ENCODE results near the gene CSNK1D. TPM values are rescaled to one million over a fixed set of nuclear protein-coding genes. Genes with fewer than 3 reads are reported as not detected.
A peak's percentile ranks its signal among the peaks of the same experiment; 100 is the strongest.

Gene CSNK1D
- total RNA-seq, 1 donor from 2014 or later, result 41.5 TPM

DNA sequence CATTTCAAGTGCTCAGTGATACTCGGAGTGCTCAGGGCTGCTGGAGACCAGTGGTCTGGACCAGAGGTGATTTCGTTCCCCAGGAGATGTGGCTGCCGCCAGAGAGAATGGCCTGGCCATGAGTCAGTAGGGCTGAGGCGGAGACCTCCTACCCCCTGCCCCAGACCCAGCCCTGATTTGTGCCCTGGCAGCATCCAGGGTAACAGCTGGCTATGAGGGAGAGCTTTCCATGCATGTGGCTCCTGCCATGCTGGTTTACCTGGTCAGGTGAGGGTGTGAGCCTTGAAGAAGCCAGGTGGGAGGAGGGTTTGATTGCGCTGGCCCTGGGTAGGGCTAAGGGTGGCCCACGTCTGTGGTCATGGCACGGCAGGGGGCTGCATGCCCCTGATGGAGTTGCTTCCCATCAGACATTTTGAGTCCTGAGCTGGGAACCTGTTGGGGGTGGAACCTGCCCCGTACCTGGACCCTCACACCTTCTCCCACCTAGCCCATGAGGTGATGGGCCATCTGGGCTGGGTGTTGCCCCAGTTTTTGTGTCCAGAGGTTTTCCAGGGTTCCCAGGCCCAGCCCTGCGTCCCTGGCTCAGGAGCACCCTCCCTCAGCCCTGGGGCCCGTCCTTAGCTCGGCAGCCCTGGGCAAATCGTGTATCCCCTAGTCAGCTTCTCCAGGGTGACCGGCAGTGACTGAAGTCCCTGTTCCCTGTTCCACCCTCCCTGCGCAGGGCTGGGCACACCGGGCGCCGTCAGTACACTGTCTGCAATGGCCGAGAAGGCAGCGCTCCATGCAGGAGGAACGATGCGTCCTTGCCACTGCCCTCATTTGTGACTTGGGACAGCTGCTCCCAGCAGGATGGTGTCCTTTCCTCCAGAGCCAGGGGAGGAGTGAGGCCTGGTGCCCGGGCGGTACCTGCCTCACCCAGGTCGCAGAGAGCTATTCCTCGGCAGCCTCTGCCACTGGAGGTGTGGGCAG, 9.0 kb upstream of the CSNK1D start:
- H3K27ac ChIP-seq, result no peak overlapping the region
- H3K4me1 ChIP-seq, result peaks cover 5% of the 10 kb centered on the region
- no peaks in the 10 kb centered on the region for H3K9me3 ChIP-seq (ENCODE audit: low read depth)
- H3K79me2 ChIP-seq (ENCODE audit: low read depth), result no peaks in the 10 kb centered on the region
- Mint-ChIP-seq H3K4me1 (peaks cover 53% of the 10 kb centered on the region), H3K4me3 (no peak overlapping the region), H3K36me3 (no peaks in the 10 kb centered on the region), H3K27ac (no peak overlapping the region), H3K27me3 (ENCODE audit: insufficient read depth, low read depth) (peaks cover 26% of the 10 kb centered on the region), H3K9me3 (peaks cover 5% of the 10 kb centered on the region)
- no peak overlapping the region for H2AFZ ChIP-seq (replicated peaks)
- no peak overlapping the region for H3K4me2 ChIP-seq
- TF ChIP-seq EZH2phosphoT487 (IDR thresholded peaks at IDR 0.05), result no peak
- TF ChIP-seq EZH2 (IDR thresholded peaks at IDR 0.05), result no peak
- TF ChIP-seq, protein P1, sequence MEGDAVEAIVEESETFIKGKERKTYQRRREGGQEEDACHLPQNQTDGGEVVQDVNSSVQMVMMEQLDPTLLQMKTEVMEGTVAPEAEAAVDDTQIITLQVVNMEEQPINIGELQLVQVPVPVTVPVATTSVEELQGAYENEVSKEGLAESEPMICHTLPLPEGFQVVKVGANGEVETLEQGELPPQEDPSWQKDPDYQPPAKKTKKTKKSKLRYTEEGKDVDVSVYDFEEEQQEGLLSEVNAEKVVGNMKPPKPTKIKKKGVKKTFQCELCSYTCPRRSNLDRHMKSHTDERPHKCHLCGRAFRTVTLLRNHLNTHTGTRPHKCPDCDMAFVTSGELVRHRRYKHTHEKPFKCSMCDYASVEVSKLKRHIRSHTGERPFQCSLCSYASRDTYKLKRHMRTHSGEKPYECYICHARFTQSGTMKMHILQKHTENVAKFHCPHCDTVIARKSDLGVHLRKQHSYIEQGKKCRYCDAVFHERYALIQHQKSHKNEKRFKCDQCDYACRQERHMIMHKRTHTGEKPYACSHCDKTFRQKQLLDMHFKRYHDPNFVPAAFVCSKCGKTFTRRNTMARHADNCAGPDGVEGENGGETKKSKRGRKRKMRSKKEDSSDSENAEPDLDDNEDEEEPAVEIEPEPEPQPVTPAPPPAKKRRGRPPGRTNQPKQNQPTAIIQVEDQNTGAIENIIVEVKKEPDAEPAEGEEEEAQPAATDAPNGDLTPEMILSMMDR (IDR thresholded peaks at IDR 0.05), result no peak
- H3K4me3 ChIP-seq, result no peak overlapping the region
- no peak overlapping the region for H3K9ac ChIP-seq
- no peaks in the 10 kb centered on the region for H3K36me3 ChIP-seq
- peaks cover 13% of the 10 kb centered on the region for H3F3A ChIP-seq (ENCODE audit: low read depth)
- H4K20me1 ChIP-seq (ENCODE audit: low read depth), result no peaks in the 10 kb centered on the region
- no peaks in the 10 kb centered on the region for H3K27me3 ChIP-seq
- DNase-seq (ENCODE audit: low spot score), result no peak

DNA sequence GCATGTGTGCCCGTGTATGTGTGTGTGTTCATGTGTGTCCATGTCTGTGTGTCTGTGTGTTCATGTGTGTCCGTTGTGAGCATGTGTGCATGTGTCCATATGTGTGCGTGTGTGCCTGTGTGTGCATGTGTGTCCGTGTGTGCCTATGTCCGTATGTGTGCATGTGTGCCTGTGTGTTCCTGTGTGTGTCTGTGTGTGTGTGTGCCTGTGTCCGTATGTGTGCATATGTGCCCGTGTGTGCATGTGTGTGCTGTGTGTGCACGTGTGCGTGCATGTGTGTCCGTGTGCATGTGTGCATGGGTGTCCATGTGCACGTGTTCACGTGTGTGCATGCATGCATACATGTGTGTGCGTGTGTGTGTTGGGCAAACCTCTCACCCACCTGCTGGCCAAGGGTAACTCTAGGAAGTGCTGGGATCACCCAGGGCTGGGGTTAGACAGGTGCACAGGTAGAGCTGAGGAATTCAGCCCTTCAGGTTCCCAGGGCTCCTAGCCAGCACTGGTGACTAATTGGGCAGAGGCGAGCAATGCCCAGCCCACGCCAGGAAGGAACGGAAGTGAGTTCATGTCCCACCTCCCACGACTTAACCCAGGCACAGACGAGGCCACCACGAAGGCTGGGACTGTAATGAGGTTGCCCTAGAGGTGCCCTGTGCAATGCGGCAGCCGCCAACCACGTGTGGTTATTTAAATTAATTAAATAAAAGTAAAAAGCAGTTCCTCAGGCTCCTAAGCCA, 8.2 kb upstream of the CSNK1D start:
- H3F3A ChIP-seq (ENCODE audit: low read depth), result peaks cover 13% of the 10 kb centered on the region

DNA sequence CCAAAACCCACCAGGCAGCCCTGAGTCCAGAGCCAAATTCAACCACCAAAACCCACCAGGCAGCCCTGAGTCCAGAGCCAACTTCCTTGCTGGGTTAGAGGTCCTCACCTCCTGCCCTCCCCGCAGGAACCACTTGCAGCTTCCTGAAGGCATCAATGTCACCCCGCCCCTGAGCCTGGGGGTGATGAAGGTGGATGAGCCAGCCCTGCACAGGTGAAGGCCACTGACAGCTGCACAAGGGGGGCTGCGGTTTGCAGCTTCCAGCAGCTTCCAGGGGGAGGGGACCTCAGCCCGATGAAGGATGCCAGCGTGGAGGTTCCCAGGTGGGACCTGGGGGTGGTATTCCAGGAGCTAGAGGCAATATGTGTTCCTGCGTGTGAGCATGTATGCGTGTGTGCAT, 7.6 kb upstream of the CSNK1D start:
- H3K4me2 ChIP-seq, result no peak overlapping the region
- no peak overlapping the region for H3K9ac ChIP-seq
- DNase-seq (ENCODE audit: low spot score), result no peak
- H3K36me3 ChIP-seq, result no peaks in the 10 kb centered on the region
- Mint-ChIP-seq H3K27me3 (ENCODE audit: insufficient read depth, low read depth) (peaks cover 22% of the 10 kb centered on the region), H3K4me3 (peak overlapping the region; percentile 69), H3K4me1 (peaks cover 52% of the 10 kb centered on the region), H3K27ac (peak overlapping the region; percentile 83), H3K9me3 (no peaks in the 10 kb centered on the region), H3K36me3 (no peaks in the 10 kb centered on the region)
- no peaks in the 10 kb centered on the region for H3K79me2 ChIP-seq (ENCODE audit: low read depth)
- H3K4me1 ChIP-seq, result peaks cover 5% of the 10 kb centered on the region
- TF ChIP-seq EZH2 (IDR thresholded peaks at IDR 0.05) (no peak), EZH2phosphoT487 (IDR thresholded peaks at IDR 0.05) (no peak)
- TF ChIP-seq, protein P1 (IDR thresholded peaks at IDR 0.05), result no peak
- no peak overlapping the region for H3K4me3 ChIP-seq
- H3K27me3 ChIP-seq, result no peaks in the 10 kb centered on the region
- H4K20me1 ChIP-seq (ENCODE audit: low read depth), result no peaks in the 10 kb centered on the region
- H3K9me3 ChIP-seq (ENCODE audit: low read depth), result no peaks in the 10 kb centered on the region
- no peak overlapping the region for H3K27ac ChIP-seq
- no peak overlapping the region for H2AFZ ChIP-seq (replicated peaks)
- H3F3A ChIP-seq (ENCODE audit: low read depth), result peaks cover 13% of the 10 kb centered on the region

More for the DNA sequence above, 8.2 kb upstream of the CSNK1D start:
- H3K4me1 ChIP-seq, result peaks cover 5% of the 10 kb centered on the region
- no peak overlapping the region for H3K4me3 ChIP-seq
- H3K9me3 Mint-ChIP-seq, result peaks cover under 1% of the 10 kb centered on the region
- H4K20me1 ChIP-seq (ENCODE audit: low read depth), result no peaks in the 10 kb centered on the region
- no peak overlapping the region for H3K4me2 ChIP-seq
- H3K36me3 ChIP-seq, result no peaks in the 10 kb centered on the region
- no peak for DNase-seq (ENCODE audit: low spot score)
- no peaks in the 10 kb centered on the region for H3K27me3 ChIP-seq
- TF ChIP-seq, protein P1 (IDR thresholded peaks at IDR 0.05), result no peak
- TF ChIP-seq EZH2phosphoT487 (IDR thresholded peaks at IDR 0.05) (no peak), EZH2 (IDR thresholded peaks at IDR 0.05) (no peak)
- H3K36me3 Mint-ChIP-seq, result no peaks in the 10 kb centered on the region
- peaks cover 25% of the 10 kb centered on the region for H3K27me3 Mint-ChIP-seq (ENCODE audit: insufficient read depth, low read depth)
- no peak overlapping the region for H3K27ac ChIP-seq
- H3K27ac Mint-ChIP-seq, result peak overlapping the region; percentile 83
- H2AFZ ChIP-seq (replicated peaks), result no peak overlapping the region
- peaks cover 51% of the 10 kb centered on the region for H3K4me1 Mint-ChIP-seq
- peak overlapping the region; percentile 69 for H3K4me3 Mint-ChIP-seq
- H3K79me2 ChIP-seq (ENCODE audit: low read depth), result no peaks in the 10 kb centered on the region
- H3K9ac ChIP-seq, result no peak overlapping the region
- no peaks in the 10 kb centered on the region for H3K9me3 ChIP-seq (ENCODE audit: low read depth)
